MM.1S (cell line): ENCODE data around the gene CYP39A1.

Experiments used
- DNase-seq: peaks from one replicate; pipeline ENCODE4 v3.0.0-alpha.2; 2015
- H2AFZ ChIP-seq: fragments of 300-600 bp; sonication (generic); 2 replicates; pipeline ENCODE4 v1.6.0; 2016; ENCODE audit warnings: antibody characterized with exemption, low read length
- H3F3A ChIP-seq: fragments of 300-600 bp; sonication (generic); 2 replicates; pipeline ENCODE4 v1.6.1; 2016; ENCODE audit warnings: mild to moderate bottlenecking, antibody characterized with exemption, low read length, moderate library complexity, mixed read lengths; ENCODE audit not compliant: insufficient read depth
- H3K27ac ChIP-seq: fragments of 300-600 bp; sonication (generic); 2 replicates; pipeline ENCODE4 v1.5.1; 2016; ENCODE audit warnings: mild to moderate bottlenecking, low read length
- H3K27me3 ChIP-seq: fragments of 300-600 bp; sonication (generic); replicated peaks from 2 replicates; pipeline ENCODE4 v1.6.0; 2016; ENCODE audit warnings: low read length; ENCODE audit not compliant: insufficient read depth
- H3K36me3 ChIP-seq: fragments of 300-600 bp; sonication (generic); replicated peaks from 2 replicates; pipeline ENCODE4 v1.6.1; 2016; ENCODE audit warnings: mild to moderate bottlenecking, low read length, mixed read lengths; ENCODE audit not compliant: insufficient read depth
- H3K4me1 ChIP-seq: fragments of 300-600 bp; sonication (generic); 2 replicates; pipeline ENCODE4 v1.6.1; 2016; ENCODE audit warnings: low read length, mixed read lengths
- H3K4me2 ChIP-seq: fragments of 300-600 bp; sonication (generic); 2 replicates; pipeline ENCODE4 v1.6.0; 2016; ENCODE audit warnings: low read depth, low read length
- H3K4me3 ChIP-seq: fragments of 300-600 bp; sonication (generic); 2 replicates; pipeline ENCODE4 v1.5.1; 2016; ENCODE audit warnings: low read length, mixed read lengths
- H3K79me2 ChIP-seq: fragments of 300-600 bp; sonication (generic); 2 replicates; pipeline ENCODE4 v1.6.1; 2016; ENCODE audit warnings: mixed run types, low read length, mixed read lengths
- H3K9ac ChIP-seq: fragments of 300-600 bp; sonication (generic); 2 replicates; pipeline ENCODE4 v1.6.1; 2016; ENCODE audit warnings: low read length, mixed read lengths
- H3K9me2 ChIP-seq: fragments of 300-600 bp; sonication (generic); replicated peaks from 2 replicates; pipeline ENCODE4 v1.6.1; 2016; ENCODE audit warnings: mild to moderate bottlenecking, low read length, mixed read lengths; ENCODE audit not compliant: insufficient read depth
- H3K9me3 ChIP-seq: fragments of 300-600 bp; sonication (generic); replicated peaks from 2 replicates; pipeline ENCODE4 v1.6.1; 2016; ENCODE audit warnings: mild to moderate bottlenecking, low read length, mixed read lengths; ENCODE audit not compliant: insufficient read depth
- H4K20me1 ChIP-seq: fragments of 300-600 bp; sonication (generic); 2 replicates; pipeline ENCODE4 v1.6.1; 2016; ENCODE audit warnings: mild to moderate bottlenecking, low read length, moderate library complexity, mixed read lengths; ENCODE audit not compliant: insufficient read depth
- CTCF ChIP-seq: fragments of 300-600 bp; sonication (generic); IDR thresholded peaks from 2 replicates; pipeline ENCODE4 v1.5.1; 2016; ENCODE audit warnings: antibody characterized with exemption, low read length, mixed read lengths
- EZH2 ChIP-seq: fragments of 300-600 bp; sonication (generic); optimal IDR thresholded peaks from 2 replicates; pipeline ENCODE3; 2017; ENCODE audit warnings: low read depth, mild to moderate bottlenecking, antibody characterized with exemption, low read length, mixed read lengths
- EZH2phosphoT487 ChIP-seq: fragments of 300-600 bp; sonication (generic); IDR thresholded peaks from 2 replicates; pipeline ENCODE4 v1.6.1; 2018; ENCODE audit warnings: antibody characterized with exemption, low read length

Gene CYP39A1

GRCh38 chr6:46598215-46598614, 54.4 kb downstream of the CYP39A1 start:
- Histone ChIP-seq H3K4me3 (no peak overlapping the region), H2AFZ (no peak overlapping the region), H3K27me3 (no peaks in the 10 kb centered on the region), H3K79me2 (no peaks in the 10 kb centered on the region), H3K4me1 (no peaks in the 10 kb centered on the region), H3K36me3 (no peaks in the 10 kb centered on the region), H3F3A (no peaks in the 10 kb centered on the region), H3K4me2 (no peak overlapping the region), H3K9me3 (no peaks in the 10 kb centered on the region), H4K20me1 (no peaks in the 10 kb centered on the region), H3K9me2 (no peaks in the 10 kb centered on the region), H3K27ac (no peak overlapping the region), H3K9ac (no peak overlapping the region)
- no peak for DNase-seq
- TF ChIP-seq EZH2phosphoT487 (no peak), EZH2 (no peak), CTCF (no peak)

DNA sequence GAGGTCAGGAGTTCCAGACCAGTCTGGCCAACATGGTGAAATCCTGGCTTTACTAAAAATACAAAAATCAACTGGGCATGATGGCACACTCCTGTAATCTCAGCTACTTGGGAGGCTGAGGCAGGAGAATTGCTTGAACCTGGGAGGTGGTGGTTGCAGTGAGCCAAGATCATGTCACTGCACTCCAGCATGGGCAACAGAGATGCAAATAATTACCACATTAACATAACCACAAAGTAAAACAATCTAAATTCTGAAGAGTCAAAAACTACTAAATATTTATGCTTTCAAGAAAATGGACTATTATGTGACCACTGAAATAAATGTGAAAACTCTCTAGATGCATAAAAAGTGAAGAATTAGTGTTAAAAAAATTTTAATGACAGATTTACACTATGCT, 59.9 kb downstream of the CYP39A1 start:
- H4K20me1 ChIP-seq: no peaks in the 10 kb centered on the region
- no peak overlapping the region for H2AFZ ChIP-seq
- H3K36me3 ChIP-seq: no peaks in the 10 kb centered on the region
- no peak overlapping the region for H3K27ac ChIP-seq
- H3K4me1 ChIP-seq: no peaks in the 10 kb centered on the region
- H3K27me3 ChIP-seq: no peaks in the 10 kb centered on the region
- no peak for DNase-seq
- H3K9me3 ChIP-seq: no peaks in the 10 kb centered on the region
- no peak overlapping the region for H3K4me3 ChIP-seq
- no peaks in the 10 kb centered on the region for H3F3A ChIP-seq
- no peak overlapping the region for H3K4me2 ChIP-seq
- H3K79me2 ChIP-seq: no peaks in the 10 kb centered on the region
- no peak overlapping the region for H3K9ac ChIP-seq
- no peaks in the 10 kb centered on the region for H3K9me2 ChIP-seq
- TF ChIP-seq EZH2: no peak
- TF ChIP-seq CTCF: no peak
- no peak for TF ChIP-seq EZH2phosphoT487

- no peaks in the 10 kb centered on the region for H4K20me1 ChIP-seq
- H3K9me2 ChIP-seq: no peaks in the 10 kb centered on the region
- no peak overlapping the region for H3K4me3 ChIP-seq
- H3K27me3 ChIP-seq: no peaks in the 10 kb centered on the region
- DNase-seq: no peak
- no peak overlapping the region for H3K4me2 ChIP-seq
- H2AFZ ChIP-seq: no peak overlapping the region
- no peaks in the 10 kb centered on the region for H3K36me3 ChIP-seq
- no peak for TF ChIP-seq CTCF
- no peak overlapping the region for H3K27ac ChIP-seq
- no peaks in the 10 kb centered on the region for H3K9me3 ChIP-seq
- no peak overlapping the region for H3K9ac ChIP-seq
- no peaks in the 10 kb centered on the region for H3F3A ChIP-seq
- H3K79me2 ChIP-seq: no peaks in the 10 kb centered on the region
- H3K4me1 ChIP-seq: no peaks in the 10 kb centered on the region
Observed at GRCh38 chr6:46592046-46592445, 60.6 kb downstream of the CYP39A1 start.

GRCh38 chr6:46590765-46591164, 61.9 kb downstream of the CYP39A1 start:
- no peaks in the 10 kb centered on the region for H3K4me1 ChIP-seq
- no peaks in the 10 kb centered on the region for H3F3A ChIP-seq
- no peaks in the 10 kb centered on the region for H3K36me3 ChIP-seq
- H3K27ac ChIP-seq: no peak overlapping the region
- H4K20me1 ChIP-seq: no peaks in the 10 kb centered on the region
- no peak for DNase-seq
- H3K27me3 ChIP-seq: no peaks in the 10 kb centered on the region
- TF ChIP-seq CTCF (no peak), EZH2 (no peak), EZH2phosphoT487 (no peak)
- no peaks in the 10 kb centered on the region for H3K9me3 ChIP-seq
- H3K4me3 ChIP-seq: no peak overlapping the region
- H3K4me2 ChIP-seq: no peak overlapping the region
- H2AFZ ChIP-seq: no peak overlapping the region
- no peaks in the 10 kb centered on the region for H3K79me2 ChIP-seq
- H3K9me2 ChIP-seq: no peaks in the 10 kb centered on the region
- H3K9ac ChIP-seq: no peak overlapping the region
